Psoas muscle (tissue), 8 donors: ENCODE measurements around the gene ATP2A3. TPM values are rescaled to one million over a fixed set of nuclear protein-coding genes. Genes with fewer than 3 reads are reported as not detected.

Experiments used
- ATAC-seq, 4 donors: fragments of 200-7000 bp; cut with Tn5 transposase; one replicate each; pipeline ENCODE4 v1.9.1; 2020; ENCODE audit warnings: moderate library complexity in 3 of 4, mild to moderate bottlenecking in 2 of 4
- DNase-seq, 2 donors: peaks; one replicate each; pipeline ENCODE4 v3.0.0-alpha.2; 2020
- H3K27ac ChIP-seq: fragments of 200-600 bp; one replicate; pipeline ENCODE4 v1.8.0; 2022
- H3K27me3 ChIP-seq, 3 donors: fragments of 200-600 bp in 1 of 3; one replicate each; pipeline versions ENCODE4 v1.6.1 to v1.8.0; 2013 to 2022; ENCODE audit warnings: low read length in 2 of 3, mild to moderate bottlenecking in 2 of 3, moderate library complexity in 1 of 3; ENCODE audit not compliant: insufficient read depth in 3 of 3
- H3K36me3 ChIP-seq, 2 donors: fragments of 200-600 bp in 1 of 2; one replicate each; pipeline versions ENCODE4 v1.6.1 to v1.8.0; 2013 to 2022; ENCODE audit warnings: low read depth in 1 of 2, mild to moderate bottlenecking in 1 of 2, moderate library complexity in 1 of 2; ENCODE audit not compliant: insufficient read depth in 1 of 2
- H3K4me1 ChIP-seq: fragments of 200-600 bp; one replicate; pipeline ENCODE4 v1.8.0; 2022
- H3K4me3 ChIP-seq: fragments of 200-600 bp; one replicate; pipeline ENCODE4 v1.8.0; 2022; ENCODE audit warnings: mild to moderate bottlenecking
- H3K9me3 ChIP-seq: fragments of 200-600 bp; one replicate; pipeline ENCODE4 v1.8.0; 2022
- CTCF ChIP-seq: fragments of 200-600 bp; IDR thresholded peaks from one replicate; pipeline ENCODE4 v1.8.0; 2022; ENCODE audit warnings: antibody characterized with exemption
- WGBS, 3 donors: extraction: QIAGEN DNeasy Blood & Tissue Kit; methylation state at CpG; one replicate each; pipeline versions ENCODE4 v1.1.6 to v1.1.7; 2013; 5-methylcytosine and 5-hydroxymethylcytosine counted together
- intact Hi-C, 2 donors: fragments of 100-400 bp; cut with DNase I; formaldehyde crosslinking; loops; one replicate each; pipeline versions ENCODE4 v1.11.0 to v1.14.2; 2022
- polyA plus RNA-seq, 3 donors: library from polyadenylated mRNA; stranded (reverse); fragments of 200-250 nt; gene quantifications; one replicate each; pipeline ENCODE4 v1.2.3, GENCODE V29; 2013
- total RNA-seq, 4 donors: library from RNA; stranded (reverse); fragmentation: NEBNext Ultra II Directional in 2 of 4; extraction: Animal tissue kit (Norgen Biotek cat#: 25700) in 2 of 4; gene quantifications; one replicate each; pipeline versions ENCODE4 v1.2.1 to v1.2.4, GENCODE V29; 2021 to 2023
- donor health status: healthy with polysubstance abuse.
- donor health status: DM: no; HTN: no; CAD: no; lungs with moderate emphysema.
- donor health status: Bipolar disorder and iron deficiency.
- donor health status: healthy.
- donor health status: DM: yes; HTN: yes; CAD: no.
- donor health status: DM: no; HTN: no; CAD: no.
- donor health status: DM: no; HTN: no; CAD: no.
- donor health status: DM: yes; HTN: yes; CAD: no.

Gene ATP2A3
- total and polyA plus RNA-seq, 7 donors, result 1.2 to 3.8 (median 3.0) TPM

DNA sequence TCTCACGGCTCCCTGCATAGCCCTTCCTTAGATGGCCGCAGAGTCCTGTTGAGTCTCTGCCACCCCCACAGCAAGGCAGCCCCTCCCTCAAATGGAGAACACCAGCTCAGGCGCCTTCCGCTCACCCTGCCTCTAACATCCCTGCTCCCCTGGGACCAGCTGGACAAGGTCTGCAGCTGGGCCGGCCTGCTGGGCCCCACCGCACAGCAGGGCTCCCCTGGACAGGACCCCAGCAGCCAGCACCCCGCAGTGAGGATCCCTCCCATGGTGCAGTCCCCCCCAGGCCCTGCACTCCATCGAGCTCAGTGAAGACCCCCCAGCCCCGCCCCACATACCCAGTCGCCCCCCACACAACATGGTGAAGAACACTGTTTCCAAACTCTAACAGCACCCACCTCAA lies 10.2 kb downstream of the ATP2A3 start:
- H3K4me1 ChIP-seq, result peaks cover 5% of the 10 kb centered on the region
- no peak for TF ChIP-seq CTCF
- ATAC-seq (no peak), DNase-seq (no peak)
- intact Hi-C loops, result no loop called here
- H3K27me3 ChIP-seq, result no peaks in the 10 kb centered on the region
- no peaks in the 10 kb centered on the region for H3K9me3 ChIP-seq
- no peak overlapping the region for H3K4me3 ChIP-seq
- WGBS, 3 donors, result 89 to 94% (median 92%) methylated on average over 10 of the region's 10 CpGs
- no peaks in the 10 kb centered on the region for H3K36me3 ChIP-seq
- no peak overlapping the region for H3K27ac ChIP-seq

- H3K27ac ChIP-seq, result no peak overlapping the region
- DNase-seq (no peak), ATAC-seq (no peak)
- H3K4me3 ChIP-seq, result no peak overlapping the region
- WGBS, 3 donors, result 92 to 95% (median 94%) methylated on average over 13 to 14 of the region's 14 CpGs
- H3K4me1 ChIP-seq, result peaks cover 5% of the 10 kb centered on the region
- no peaks in the 10 kb centered on the region for H3K36me3 ChIP-seq
- H3K27me3 ChIP-seq, result no peaks in the 10 kb centered on the region
- no peak for TF ChIP-seq CTCF
- H3K9me3 ChIP-seq, result no peaks in the 10 kb centered on the region
- intact Hi-C loops, result no loop called here
These were observed 10.7 kb downstream of the ATP2A3 start for GRCh38 chr17:3953542-3953941.

DNA sequence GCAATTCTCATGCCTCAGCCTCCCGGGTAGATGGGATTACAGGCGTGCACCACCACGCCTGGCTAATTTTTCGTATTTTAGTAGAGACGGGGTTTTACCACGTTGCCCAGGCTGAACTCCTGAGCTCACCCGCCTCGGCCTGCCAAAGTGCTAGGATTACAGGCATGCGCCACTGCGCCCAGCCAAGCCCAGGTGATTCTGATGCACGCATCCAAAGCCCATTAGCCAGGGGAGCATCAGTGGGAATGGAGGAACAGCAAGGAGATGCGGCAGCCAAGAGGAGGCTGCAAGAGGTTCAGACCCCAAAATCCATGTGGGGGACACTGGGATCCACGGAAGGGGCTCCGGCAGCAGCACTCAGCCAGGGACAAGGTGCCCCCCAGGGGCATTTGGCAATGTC lies 12.1 kb downstream of the ATP2A3 start:
- intact Hi-C loops, result no loop called here
- 94 to 95% (median 95%) methylated on average over 14 of the region's 14 CpGs for WGBS, 3 donors
- Histone ChIP-seq H3K4me1 (peaks cover 5% of the 10 kb centered on the region), H3K9me3 (no peaks in the 10 kb centered on the region), H3K27me3 (no peaks in the 10 kb centered on the region), H3K4me3 (no peak overlapping the region), H3K36me3 (no peaks in the 10 kb centered on the region), H3K27ac (no peak overlapping the region)
- no peak for TF ChIP-seq CTCF
- DNase-seq, result no peak
- no peak for ATAC-seq

- Histone ChIP-seq H3K27me3 (no peaks in the 10 kb centered on the region), H3K9me3 (no peaks in the 10 kb centered on the region), H3K4me1 (peaks cover 5% of the 10 kb centered on the region), H3K4me3 (no peak overlapping the region), H3K36me3 (no peaks in the 10 kb centered on the region), H3K27ac (no peak overlapping the region)
- WGBS, 3 donors, result 87 to 91% (median 89%) methylated on average over 13 to 16 of the region's 16 CpGs
- intact Hi-C loops, result no loop called here
- ATAC-seq (no peak), DNase-seq (no peak)
- TF ChIP-seq CTCF, result no peak
These were observed 12.8 kb downstream of the ATP2A3 start for GRCh38 chr17:3951420-3951819.

- Histone ChIP-seq H3K4me3 (no peak overlapping the region), H3K27ac (no peak overlapping the region), H3K9me3 (no peaks in the 10 kb centered on the region), H3K27me3 (no peaks in the 10 kb centered on the region), H3K4me1 (peaks cover 5% of the 10 kb centered on the region), H3K36me3 (no peaks in the 10 kb centered on the region)
- ATAC-seq, result no peak
- no peak for TF ChIP-seq CTCF
- DNase-seq, result no peak
- WGBS, 3 donors, result 93 to 95% (median 93%) methylated on average over 17 of the region's 17 CpGs
- intact Hi-C loops, result no loop called here
These were observed 13.2 kb downstream of the ATP2A3 start for GRCh38 chr17:3951003-3951402.
